ENCODE data around the gene TMEM186.
"Not testable (repeated sequence)": the region's sequence is repeated elsewhere in the genome, so short reads cannot be mapped to it uniquely, and the experiment has no call there.

The TMEM186 gene

DNA sequence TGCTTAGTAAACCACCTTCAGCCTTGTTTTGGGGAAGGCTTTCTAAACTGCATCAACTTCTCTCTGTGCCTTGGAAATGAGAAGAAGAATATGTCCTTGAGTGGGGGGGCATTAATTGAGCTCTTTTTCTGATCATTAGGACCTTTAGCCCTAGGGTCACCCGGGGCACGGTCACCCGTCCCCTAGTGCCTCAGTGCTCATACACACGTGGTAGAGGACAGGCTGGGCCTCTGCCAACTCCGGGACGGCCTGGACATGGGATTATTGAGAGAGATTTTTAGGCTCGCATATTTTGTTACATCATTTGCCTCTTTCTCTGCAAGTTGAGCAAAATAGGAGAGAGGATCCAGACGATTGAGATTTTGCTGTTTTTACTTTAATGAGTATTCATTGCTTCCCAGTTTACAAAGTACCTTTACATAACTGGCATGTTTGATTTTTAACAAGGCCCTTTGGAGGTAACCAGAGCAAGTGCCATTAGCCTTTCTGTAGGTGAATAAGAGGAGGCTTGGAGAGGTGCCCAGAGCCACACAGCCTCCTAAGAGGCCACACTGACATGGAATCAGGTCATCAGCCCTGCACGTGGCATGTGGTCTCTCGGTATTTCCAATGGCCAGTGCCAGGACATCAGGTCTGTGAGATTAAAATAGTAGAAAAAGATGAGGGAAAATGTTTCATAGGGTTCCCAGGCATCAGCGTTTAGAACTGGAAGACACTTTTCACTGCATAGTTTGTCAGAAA is 11.3 kb upstream of the TMEM186 start:
- DNase-seq = no peak

GRCh38 chr16:8808009-8808408 is 10.6 kb upstream of the TMEM186 start:
- DNase-seq = no peak

- no peak for DNase-seq
Observed at GRCh38 chr16:8807189-8807588, 9.8 kb upstream of the TMEM186 start.

DNA sequence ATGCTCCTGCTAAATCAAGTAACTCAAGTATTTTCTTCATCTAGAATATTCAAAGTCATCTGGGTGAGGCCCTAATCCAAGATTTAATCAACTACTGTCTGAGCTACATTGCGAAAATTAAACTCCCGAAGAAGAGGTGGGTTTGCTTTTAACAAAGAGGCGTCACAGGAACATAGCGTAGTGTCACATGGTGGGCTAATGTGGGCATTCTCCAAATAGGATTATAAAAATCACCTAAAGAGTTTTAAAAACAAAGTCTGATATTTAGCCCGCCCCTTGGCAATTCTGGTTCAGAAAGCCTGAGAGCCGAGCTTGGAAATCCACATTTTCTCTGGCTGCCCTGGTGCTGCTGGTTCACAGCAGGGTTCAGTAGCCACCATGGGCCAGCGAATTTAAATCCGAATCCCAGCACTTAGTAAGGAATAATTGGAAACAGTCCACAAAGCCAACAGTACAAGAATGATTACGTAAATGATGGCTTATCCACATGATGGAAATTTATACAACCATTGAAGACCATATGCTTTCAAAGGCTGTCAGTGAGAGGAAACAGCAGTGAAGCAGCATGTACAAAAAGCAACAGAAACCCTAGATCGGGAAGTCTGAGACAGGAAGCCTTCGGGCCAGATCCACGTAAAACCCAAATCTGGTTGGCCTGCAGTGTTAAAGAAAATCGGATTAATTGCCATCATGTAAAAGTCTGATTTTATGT is 9.0 kb upstream of the TMEM186 start:
- no peak for DNase-seq

DNA sequence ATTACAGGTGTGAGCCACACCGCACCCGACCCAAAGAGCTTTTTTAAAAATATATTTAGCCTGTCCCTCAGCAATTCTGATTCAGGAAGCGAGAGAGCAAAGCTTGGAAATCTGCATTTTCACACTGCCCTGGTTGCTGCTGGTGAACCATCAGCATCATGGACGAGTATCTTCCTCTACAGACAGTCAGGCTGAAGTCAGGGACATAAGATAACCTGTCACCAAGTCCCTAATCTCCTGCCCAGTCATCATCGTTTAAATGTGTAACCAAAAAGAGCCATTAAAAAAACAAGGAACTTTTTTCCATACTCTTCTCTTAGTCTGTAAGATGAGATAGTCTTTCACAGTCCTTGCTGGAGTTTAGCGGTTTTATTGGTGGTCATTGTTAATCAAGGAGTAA is 6.9 kb upstream of the TMEM186 start:
- DNase-seq = no peak

DNA sequence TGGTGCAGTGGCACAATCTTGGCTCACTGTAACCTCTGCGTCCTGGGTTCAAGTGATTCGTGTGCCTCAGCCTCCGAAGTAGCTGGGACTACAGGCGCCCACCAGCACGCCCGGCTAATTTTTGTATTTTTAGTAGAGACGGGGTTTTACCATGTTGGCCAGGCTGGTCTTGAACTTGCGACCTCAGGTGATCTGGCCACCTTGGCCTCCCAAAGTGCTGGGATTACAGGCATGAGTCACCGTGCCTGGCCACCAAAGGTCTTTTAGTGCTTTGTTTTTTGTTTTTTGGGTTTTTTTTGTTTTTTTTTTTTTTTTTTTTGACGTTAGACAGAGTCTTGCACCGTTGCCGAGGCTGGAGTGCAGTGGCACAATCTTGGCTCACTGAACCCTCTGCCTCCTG is 6.3 kb upstream of the TMEM186 start:
- DNase-seq = not testable (repeated sequence)

DNA sequence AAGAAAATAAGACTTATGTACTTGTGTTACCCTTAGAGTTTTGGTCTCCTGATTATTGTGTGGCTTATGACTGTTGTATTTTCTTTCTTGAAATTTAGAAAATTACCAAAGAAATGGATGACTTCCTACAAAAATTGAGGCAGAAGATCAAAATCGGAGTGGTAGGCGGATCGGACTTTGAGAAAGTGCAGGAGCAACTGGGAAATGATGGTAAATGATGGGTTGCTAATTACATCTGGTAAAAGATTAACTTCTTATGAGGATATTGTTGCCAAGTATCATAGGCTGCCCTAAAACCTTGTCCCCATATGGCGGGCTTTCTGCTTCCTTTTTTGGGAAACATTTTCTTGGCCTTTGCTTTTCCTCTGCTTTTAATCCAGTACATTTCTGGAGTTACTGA is 4.3 kb upstream of the TMEM186 start:
- no peak for DNase-seq

GRCh38 chr16:8798535-8799157 is 1.2 kb upstream of the TMEM186 start:
- no peak for DNase-seq

GRCh38 chr16:8798174-8798527 is 712 bp upstream of the TMEM186 start:
- no peak for DNase-seq

DNA sequence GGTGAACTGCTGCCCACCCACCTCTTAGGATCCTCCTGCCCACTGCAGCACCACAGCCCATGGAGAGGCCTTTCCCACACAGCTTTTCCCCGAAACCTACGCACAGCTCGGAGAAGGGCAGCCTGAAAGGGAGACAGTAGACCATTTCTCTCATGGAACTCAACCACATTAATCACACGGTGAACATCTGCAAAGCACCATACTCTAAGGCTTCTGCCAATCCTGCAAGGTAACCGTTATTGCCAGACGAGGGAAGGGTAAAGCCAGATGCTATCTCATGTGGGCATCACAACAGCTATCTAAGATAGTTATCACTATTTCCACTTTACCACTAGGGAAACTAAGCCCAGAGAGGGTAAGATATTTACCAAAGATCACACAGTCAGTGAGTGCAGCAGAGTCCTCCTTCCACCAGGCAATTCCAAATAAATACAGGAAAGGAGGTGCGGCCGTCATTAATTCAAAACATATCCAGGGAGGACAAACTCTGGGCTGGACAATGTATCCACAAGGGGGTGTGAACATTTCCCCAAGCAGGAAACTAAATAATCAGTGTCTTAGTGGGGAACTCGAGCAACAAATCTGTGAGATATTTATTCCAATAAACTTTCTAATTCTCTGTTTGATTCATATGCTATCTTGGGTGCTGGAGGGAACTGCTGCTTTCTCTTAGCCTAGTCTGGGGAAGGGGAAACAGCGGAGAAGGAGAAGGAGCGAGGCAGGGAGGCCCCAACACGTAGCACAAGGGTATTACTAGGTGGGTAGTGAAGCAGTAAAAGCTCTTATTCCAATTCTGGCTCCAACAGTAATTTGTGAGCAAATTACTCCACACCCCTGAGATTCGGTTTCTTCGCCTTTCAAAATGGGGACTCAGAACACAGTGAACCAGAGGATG is 723 bp downstream of the TMEM186 start:
- DNase-seq = no peak

DNA sequence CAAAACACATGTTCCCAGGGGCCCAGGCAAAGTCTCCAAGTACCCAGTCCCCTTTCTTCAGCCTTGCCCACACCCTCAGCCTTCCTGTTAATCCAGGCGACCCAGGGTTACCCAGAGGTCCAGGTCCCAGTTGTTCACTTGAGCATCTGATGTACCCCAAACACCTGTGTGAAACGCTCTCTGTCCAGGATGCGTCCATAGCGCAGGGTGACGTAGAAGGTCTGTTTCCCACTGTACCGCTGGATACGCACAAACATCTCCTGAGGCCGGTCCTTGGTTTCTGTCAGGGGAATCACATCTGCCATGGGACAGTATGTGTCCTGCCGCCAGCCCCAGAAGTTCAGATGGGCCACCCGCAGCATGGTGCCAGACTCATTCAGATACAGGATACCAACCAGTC is 1.6 kb downstream of the TMEM186 start:
- DNase-seq = no peak

DNA sequence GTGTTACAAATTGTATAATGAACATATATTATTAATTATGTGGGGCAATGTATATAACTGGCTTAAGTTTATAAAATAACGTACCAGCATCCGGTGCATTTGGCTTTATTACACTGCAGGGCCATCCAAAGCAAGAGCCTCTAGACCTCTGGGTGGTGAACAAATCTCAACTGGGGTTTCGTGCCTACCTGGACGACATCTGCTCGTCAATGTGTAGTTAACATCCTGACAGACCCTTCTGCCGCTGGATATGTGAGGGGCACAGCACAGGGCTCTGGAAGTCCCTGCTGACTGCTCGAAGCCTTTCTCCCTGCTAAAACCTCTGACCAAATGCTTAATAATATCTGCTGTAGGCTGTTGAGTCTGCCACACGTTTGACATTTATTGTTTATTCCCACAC is 2.3 kb downstream of the TMEM186 start:
- DNase-seq = no peak

DNA sequence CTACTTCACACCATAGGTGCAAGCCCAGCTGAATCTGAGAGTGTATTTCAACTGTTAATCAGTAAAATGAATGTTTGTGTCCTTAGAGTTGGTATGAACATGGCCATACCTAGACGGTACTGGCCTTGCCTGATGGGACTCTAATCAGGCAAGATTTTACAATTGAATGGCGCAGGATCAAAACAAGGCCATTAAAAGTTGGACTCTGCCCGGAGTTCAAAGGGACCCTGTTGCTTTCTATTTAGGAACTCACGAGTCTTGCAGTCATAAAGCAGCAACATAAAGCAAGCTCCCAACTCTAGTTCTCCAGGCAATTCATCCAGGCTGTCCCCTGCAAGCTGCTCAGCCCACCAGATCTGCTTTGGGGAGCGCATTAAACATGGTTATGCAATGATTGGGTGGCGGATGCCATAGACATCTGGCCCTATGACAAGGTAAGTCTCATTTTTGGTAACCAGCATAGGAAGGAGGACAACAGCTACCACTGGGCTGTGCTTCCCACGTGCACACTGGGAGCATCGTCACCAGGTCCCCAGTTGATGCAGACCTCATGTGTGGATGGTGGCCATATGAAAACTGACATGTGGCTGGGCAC is 8.8 kb downstream of the TMEM186 start:
- DNase-seq = no peak

GRCh38 chr16:8786316-8786715 is 11.1 kb downstream of the TMEM186 start:
- not testable (repeated sequence) for DNase-seq

GRCh38 chr16:8785408-8785807 is 12.0 kb downstream of the TMEM186 start:
- no peak for DNase-seq

DNA sequence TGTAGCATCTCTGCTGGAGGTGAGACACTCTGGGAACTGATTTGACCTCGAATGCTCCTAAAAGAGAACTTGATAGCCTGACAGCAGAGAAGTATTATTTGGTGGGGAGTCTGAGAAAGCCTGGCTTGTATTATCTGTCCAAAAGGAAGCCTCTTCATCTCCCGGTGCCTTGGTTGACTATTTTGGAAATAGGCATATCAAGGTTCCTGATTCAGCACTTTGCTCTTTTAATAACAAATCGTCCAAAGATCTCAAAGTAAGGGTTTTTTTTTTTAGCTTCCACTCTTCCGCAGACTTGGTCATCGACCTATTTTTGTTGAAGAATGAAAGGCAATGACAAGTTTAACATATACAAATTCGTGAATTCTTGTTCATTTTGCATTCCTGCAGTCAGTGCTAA is 14.8 kb downstream of the TMEM186 start:
- DNase-seq = no peak

DNA sequence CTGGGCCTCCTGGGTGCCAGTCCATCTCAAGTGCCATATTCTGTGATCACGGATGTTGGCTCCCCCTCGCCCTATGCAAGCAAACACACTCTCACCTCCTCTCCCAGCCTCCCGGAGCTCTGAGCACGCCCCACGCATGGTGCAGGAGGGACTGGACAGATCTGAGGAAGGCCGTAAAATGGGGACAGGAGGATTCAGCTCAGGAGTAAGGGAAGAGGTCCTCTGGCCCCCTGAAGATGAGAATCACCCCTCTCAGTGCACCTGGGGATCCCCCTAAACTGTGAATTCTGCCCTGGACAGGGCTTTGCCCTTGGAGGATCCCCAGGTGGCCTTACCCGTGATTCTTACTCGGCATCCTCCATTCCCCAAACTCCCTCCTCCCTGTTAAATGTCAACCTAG is 15.6 kb downstream of the TMEM186 start:
- DNase-seq = no peak

- DNase-seq = no peak
Observed at GRCh38 chr16:8777217-8777616, 20.2 kb downstream of the TMEM186 start.

DNA sequence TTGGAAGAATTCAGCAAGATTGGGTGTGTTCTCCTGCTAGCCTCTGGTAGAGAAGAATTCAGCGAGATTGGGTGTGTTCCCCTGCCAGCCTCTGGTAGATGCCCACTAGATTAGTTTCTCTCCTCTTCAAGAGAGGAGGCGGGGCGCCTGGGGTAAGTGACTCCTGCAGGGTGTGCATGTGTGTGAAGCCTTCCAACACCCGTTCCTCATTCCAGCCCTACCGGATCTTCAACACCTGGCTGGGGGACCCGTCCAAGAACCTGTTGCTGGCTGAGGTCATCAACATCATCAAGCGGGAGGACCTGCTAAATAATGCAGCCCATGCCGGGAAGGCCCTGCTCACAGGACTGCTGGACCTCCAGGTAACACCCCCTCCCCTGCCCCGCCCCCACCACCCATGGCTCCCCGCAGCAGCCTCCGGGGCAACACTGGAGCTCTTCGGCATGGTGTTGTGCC is 21.3 kb downstream of the TMEM186 start:
- no peak for DNase-seq

DNA sequence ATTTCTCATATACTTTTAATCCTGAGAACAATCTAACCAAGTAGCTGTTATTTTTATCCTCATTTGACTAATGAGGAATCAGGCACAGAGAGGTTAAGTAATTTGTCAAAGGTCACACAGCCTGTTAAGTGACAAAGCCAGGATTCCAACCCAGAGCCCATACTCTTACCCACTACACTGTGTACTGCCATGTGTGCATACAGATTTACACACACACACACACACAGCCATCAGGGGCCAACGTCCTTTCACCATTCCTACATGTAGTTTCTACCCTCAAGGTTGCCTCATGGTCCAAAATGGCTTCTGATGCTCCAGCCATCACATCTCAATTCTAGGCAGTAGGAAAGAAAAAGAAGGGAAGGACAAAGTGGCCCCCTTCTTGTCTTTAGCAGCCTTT is 22.1 kb downstream of the TMEM186 start:
- no peak for DNase-seq

DNA sequence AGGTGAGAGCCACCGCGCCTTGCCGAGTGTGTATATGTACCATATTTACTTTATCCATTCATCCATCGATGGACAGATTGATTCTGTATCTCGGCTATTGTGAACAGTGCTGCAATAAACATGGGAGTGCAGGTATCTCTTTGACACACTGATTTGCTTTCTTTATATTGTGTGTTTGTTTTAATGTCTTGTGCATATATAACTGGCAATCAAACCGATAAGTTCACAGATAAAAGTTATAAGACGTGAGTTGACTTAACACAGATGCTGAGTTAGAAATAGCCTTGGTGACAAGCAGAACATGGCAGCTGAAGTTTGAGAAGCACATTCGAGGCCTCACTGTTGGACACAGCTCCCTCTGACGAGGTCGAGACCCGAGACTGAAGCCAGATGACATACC is 23.2 kb downstream of the TMEM186 start:
- DNase-seq = no peak

DNA sequence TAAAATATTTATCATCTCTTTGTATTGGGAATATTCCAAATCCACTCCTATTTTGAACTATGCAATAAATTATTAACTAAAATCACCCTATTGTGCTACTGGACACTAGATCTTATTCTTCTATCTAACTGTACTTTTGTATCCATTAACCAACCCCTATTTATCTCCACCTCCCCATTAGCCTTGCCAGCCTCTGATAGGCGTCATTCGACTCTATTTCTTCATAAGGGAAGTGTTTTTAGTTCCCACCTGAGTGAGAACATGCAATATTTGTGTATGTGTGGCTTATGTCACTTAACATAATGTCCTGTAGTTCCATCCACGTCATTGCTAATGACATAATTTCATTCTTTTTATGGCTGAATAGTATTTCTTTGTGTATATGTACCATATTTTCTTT is 23.9 kb downstream of the TMEM186 start:
- no peak for DNase-seq

GRCh38 chr16:8768692-8769091 is 28.7 kb downstream of the TMEM186 start:
- no peak for DNase-seq
